DMS 273 (cell line): Measurements from ENCODE around the gene PTPN6.

Experiments used
- DNase-seq: peaks from one replicate; lab custom pipeline; 2025; ENCODE audit not compliant: unreplicated experiment; lab: John Stamatoyannopoulos, UW

PTPN6 gene

GRCh38 chr12:7005311-7005710 lies 54.2 kb downstream of the PTPN6 start:
- no peak for DNase-seq

GRCh38 chr12:7006639-7007038 lies 55.5 kb downstream of the PTPN6 start:
- DNase-seq: no peak

GRCh38 chr12:7008864-7009263 lies 57.7 kb downstream of the PTPN6 start:
- DNase-seq: no peak

GRCh38 chr12:7009512-7009911 lies 58.4 kb downstream of the PTPN6 start:
- no peak for DNase-seq
